PC-9 (cell line): ENCODE results near the gene HSPA4L. TPM values are rescaled to one million over a fixed set of nuclear protein-coding genes. Genes with fewer than 3 reads are reported as not detected.

Experiments used
- BruUV-seq: library from RNA; stranded (reverse); fragments of 400-500 nt; replicated peaks from 2 replicates; lab custom pipeline; 2021; lab: Mats Ljungman, UMichigan
- CTCF ChIA-PET: fragments of 300-600 bp; sonication (Branson Sonifier 250); formaldehyde crosslinking; loops from one replicate; lab custom pipeline; 2022; ENCODE audit warnings: antibody characterized with exemption; lab: Charles Lee
- POLR2A ChIA-PET: fragments of 300-600 bp; sonication (Branson Sonifier 250); formaldehyde crosslinking; loops from one replicate; lab custom pipeline; 2022; ENCODE audit warnings: antibody characterized with exemption; ENCODE audit not compliant: unreplicated experiment; lab: Charles Lee
- DNase-seq, 2 experiments: peaks; one replicate each; pipeline versions ENCODE4 v3.0.0 to v3.0.0-alpha.2; 2015 to 2022; ENCODE audit warnings: mixed read lengths in 1 of 2
- H2AFZ ChIP-seq: fragments of 200-600 bp; sonication (generic); 2 replicates; pipeline ENCODE4 v1.8.1; 2017; ENCODE audit warnings: antibody characterized with exemption
- H3F3A ChIP-seq: fragments of 200-600 bp; sonication (generic); 2 replicates; pipeline ENCODE4 v1.8.1; 2017; ENCODE audit warnings: antibody characterized with exemption, mild to moderate bottlenecking, low read depth; ENCODE audit not compliant: insufficient read depth
- H3K27ac ChIP-seq: fragments of 200-600 bp; sonication (generic); 2 replicates; pipeline ENCODE4 v1.6.1; 2016; ENCODE audit warnings: mixed run types
- H3K27me3 ChIP-seq: fragments of 200-600 bp; sonication (generic); 2 replicates; pipeline ENCODE4 v1.6.1; 2016; ENCODE audit warnings: low read depth, mixed run types; ENCODE audit not compliant: insufficient read depth
- H3K36me3 ChIP-seq: fragments of 200-600 bp; sonication (generic); 2 replicates; pipeline ENCODE4 v1.6.1; 2016; ENCODE audit warnings: low read depth, mixed run types
- H3K4me1 ChIP-seq: fragments of 200-600 bp; sonication (generic); replicated peaks from 2 replicates; pipeline ENCODE4 v1.6.1; 2016; ENCODE audit warnings: mixed run types; ENCODE audit not compliant: insufficient read depth
- H3K4me2 ChIP-seq: fragments of 200-600 bp; sonication (generic); 2 replicates; pipeline ENCODE4 v1.6.1; 2017; ENCODE audit warnings: mixed run types
- H3K4me3 ChIP-seq: fragments of 200-600 bp; sonication (generic); 2 replicates; pipeline ENCODE4 v1.6.1; 2016; ENCODE audit warnings: mixed run types
- H3K79me2 ChIP-seq: fragments of 200-600 bp; sonication (generic); 2 replicates; pipeline ENCODE4 v1.6.1; 2017; ENCODE audit warnings: low read depth, mixed run types
- H3K9me2 ChIP-seq: fragments of 200-600 bp; sonication (generic); 2 replicates; pipeline ENCODE4 v1.8.1; 2017; ENCODE audit warnings: mild to moderate bottlenecking; ENCODE audit not compliant: insufficient read depth
- H3K9me3 ChIP-seq: fragments of 200-600 bp; sonication (generic); 2 replicates; pipeline ENCODE4 v1.8.1; 2016; ENCODE audit warnings: low read depth; ENCODE audit not compliant: insufficient read depth
- H4K20me1 ChIP-seq: fragments of 200-600 bp; sonication (generic); 2 replicates; pipeline ENCODE4 v1.8.1; 2017; ENCODE audit not compliant: insufficient read depth
- EZH2 ChIP-seq: fragments of 200-600 bp; sonication (generic); IDR thresholded peaks from 2 replicates; pipeline ENCODE4 v1.8.0; 2017; ENCODE audit warnings: antibody characterized with exemption, low read depth
- intact Hi-C: fragments of 100-400 bp; cut with micrococcal nuclease; formaldehyde crosslinking; loops from one replicate; pipeline ENCODE4 v1.10.0; 2022; ENCODE audit not compliant: unreplicated experiment
- total RNA-seq: library from RNA; stranded (reverse); gene quantifications from 2 replicates; pipeline ENCODE4 v1.2.3, GENCODE V29; 2021
- TF ChIP-seq, protein P1 (sequence below): fragments of 200-600 bp; sonication (generic); conservative IDR thresholded peaks from 2 replicates; pipeline ENCODE4 v1.6.1; 2017; ENCODE audit warnings: mixed run types, antibody characterized with exemption, mild to moderate bottlenecking, moderate library complexity

The HSPA4L gene
- total RNA-seq, 1 experiment from 2014 or later = 5.1 TPM

DNA sequence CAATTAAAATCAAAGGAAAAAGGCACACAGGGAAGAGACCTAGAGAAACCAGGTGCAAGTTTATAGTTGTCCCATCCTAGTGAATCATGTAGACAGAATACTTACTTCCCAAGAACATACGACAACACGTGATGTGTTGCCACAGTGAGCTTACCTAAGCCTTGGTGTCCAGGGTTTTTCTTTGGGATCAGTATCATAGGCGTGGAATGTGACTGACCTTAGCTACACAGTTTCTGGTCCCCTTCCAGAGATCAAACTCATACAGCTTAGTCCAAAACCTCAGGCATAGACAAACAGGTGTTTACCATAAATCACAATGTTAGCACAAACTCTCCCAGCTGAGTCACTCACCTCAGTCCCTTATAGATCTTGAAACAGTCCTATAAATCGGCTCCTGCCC lies 34.2 kb upstream of the HSPA4L start:
- H3K4me2 ChIP-seq = no peak overlapping the region
- BruUV-seq = no TSS peak
- POLR2A ChIA-PET = no interaction called here
- peak overlapping the region; percentile 13; the same call in 1 of the 2 replicates for H2AFZ ChIP-seq
- H3F3A ChIP-seq = no peaks in the 10 kb centered on the region
- no peaks in the 10 kb centered on the region for H3K79me2 ChIP-seq
- CTCF ChIA-PET = no interaction called here
- H3K36me3 ChIP-seq = no peaks in the 10 kb centered on the region
- H3K4me3 ChIP-seq = no peak overlapping the region
- DNase-seq = no peak
- TF ChIP-seq, protein P1, sequence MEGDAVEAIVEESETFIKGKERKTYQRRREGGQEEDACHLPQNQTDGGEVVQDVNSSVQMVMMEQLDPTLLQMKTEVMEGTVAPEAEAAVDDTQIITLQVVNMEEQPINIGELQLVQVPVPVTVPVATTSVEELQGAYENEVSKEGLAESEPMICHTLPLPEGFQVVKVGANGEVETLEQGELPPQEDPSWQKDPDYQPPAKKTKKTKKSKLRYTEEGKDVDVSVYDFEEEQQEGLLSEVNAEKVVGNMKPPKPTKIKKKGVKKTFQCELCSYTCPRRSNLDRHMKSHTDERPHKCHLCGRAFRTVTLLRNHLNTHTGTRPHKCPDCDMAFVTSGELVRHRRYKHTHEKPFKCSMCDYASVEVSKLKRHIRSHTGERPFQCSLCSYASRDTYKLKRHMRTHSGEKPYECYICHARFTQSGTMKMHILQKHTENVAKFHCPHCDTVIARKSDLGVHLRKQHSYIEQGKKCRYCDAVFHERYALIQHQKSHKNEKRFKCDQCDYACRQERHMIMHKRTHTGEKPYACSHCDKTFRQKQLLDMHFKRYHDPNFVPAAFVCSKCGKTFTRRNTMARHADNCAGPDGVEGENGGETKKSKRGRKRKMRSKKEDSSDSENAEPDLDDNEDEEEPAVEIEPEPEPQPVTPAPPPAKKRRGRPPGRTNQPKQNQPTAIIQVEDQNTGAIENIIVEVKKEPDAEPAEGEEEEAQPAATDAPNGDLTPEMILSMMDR = no peak
- TF ChIP-seq EZH2 = no peak
- peaks cover 16% of the 10 kb centered on the region; the same call in 1 of the 2 replicates for H3K9me3 ChIP-seq
- H3K27ac ChIP-seq = no peak overlapping the region
- no peaks in the 10 kb centered on the region for H4K20me1 ChIP-seq
- no peaks in the 10 kb centered on the region for H3K4me1 ChIP-seq
- intact Hi-C loops = no loop called here
- no peaks in the 10 kb centered on the region; the same call in 1 of the 2 replicates for H3K9me2 ChIP-seq
- no peaks in the 10 kb centered on the region for H3K27me3 ChIP-seq

DNA sequence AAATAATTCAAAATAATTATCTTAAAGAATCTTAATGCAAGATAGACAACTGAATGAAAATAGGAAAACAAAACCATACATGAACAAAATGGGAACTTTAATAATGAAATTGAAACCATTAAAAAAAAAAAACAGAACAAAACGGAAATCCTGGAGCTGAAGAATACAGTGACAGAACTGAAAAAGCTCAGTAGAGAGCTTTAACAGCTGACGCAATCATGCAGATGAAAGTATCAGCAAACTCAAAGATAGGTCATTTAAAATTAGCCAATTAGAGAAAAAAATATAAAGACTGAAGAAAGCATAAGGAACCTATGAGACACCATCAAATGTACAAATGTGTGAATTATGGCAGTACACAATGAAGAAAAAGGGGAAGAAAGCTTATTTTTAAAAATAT lies 33.2 kb upstream of the HSPA4L start:
- no peak for TF ChIP-seq EZH2
- TF ChIP-seq, protein P1 = no peak
- peaks cover 16% of the 10 kb centered on the region; the same call in 1 of the 2 replicates for H3K9me3 ChIP-seq
- H3K36me3 ChIP-seq = no peaks in the 10 kb centered on the region
- ChIA-PET POLR2A (no interaction called here), CTCF (no interaction called here)
- no peak overlapping the region for H3K4me2 ChIP-seq
- no peaks in the 10 kb centered on the region for H3K27me3 ChIP-seq
- BruUV-seq = no TSS peak
- H3F3A ChIP-seq = no peaks in the 10 kb centered on the region
- no peaks in the 10 kb centered on the region for H4K20me1 ChIP-seq
- H2AFZ ChIP-seq = no peak overlapping the region
- intact Hi-C loops = no loop called here
- H3K27ac ChIP-seq = no peak overlapping the region
- H3K79me2 ChIP-seq = no peaks in the 10 kb centered on the region
- H3K4me1 ChIP-seq = no peaks in the 10 kb centered on the region
- DNase-seq = no peak
- H3K9me2 ChIP-seq = no peaks in the 10 kb centered on the region; the same call in 1 of the 2 replicates
- H3K4me3 ChIP-seq = no peak overlapping the region

DNA sequence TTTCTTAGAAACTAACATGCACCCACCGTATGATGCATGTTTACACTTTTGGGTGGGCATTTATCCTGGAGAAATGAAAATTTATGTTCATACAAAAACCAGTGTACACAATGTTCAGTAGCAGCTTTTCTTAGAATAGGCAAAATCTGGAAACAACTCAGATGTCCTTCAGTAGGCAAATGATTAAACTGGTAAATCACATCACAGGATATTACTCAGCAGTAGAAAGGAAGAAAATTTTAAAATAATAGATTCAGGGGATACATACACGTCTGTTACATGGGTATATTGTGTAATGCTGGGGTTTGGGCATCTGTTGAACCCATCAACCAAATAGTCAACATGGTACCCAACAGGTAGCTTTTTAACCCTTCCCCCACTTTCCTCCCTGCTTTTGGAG lies 25.2 kb upstream of the HSPA4L start:
- no peaks in the 10 kb centered on the region for H3K36me3 ChIP-seq
- ChIA-PET POLR2A (interaction anchor here (0.6 kb wide), 1 partner anchor 319 kb away, joined by 3 read pairs; no protein-coding TSS in a partner anchor), CTCF (no interaction called here)

More for the DNA sequence above, 25.2 kb upstream of the HSPA4L start:
- H3K4me3 ChIP-seq = no peak overlapping the region
- no peaks in the 10 kb centered on the region for H3K9me3 ChIP-seq
- no peak for DNase-seq
- no peak for TF ChIP-seq EZH2
- TF ChIP-seq, protein P1 = no peak
- H3K9me2 ChIP-seq = no peaks in the 10 kb centered on the region
- H3K4me1 ChIP-seq = no peaks in the 10 kb centered on the region
- no peaks in the 10 kb centered on the region for H3F3A ChIP-seq
- H2AFZ ChIP-seq = no peak overlapping the region
- H3K27me3 ChIP-seq = no peaks in the 10 kb centered on the region
- no TSS peak for BruUV-seq
- H3K79me2 ChIP-seq = no peaks in the 10 kb centered on the region
- H4K20me1 ChIP-seq = no peaks in the 10 kb centered on the region
- intact Hi-C loops = no loop called here
- no peak overlapping the region for H3K27ac ChIP-seq
- no peak overlapping the region for H3K4me2 ChIP-seq
